Endothelial cell of umbilical vein (primary cell): ENCODE measurements around the gene NT5M.

Experiments
- CTCF ChIP-seq, 2 donors: IDR thresholded peaks; 1 replicate in 1 of 2; 2 replicates in 1 of 2; pipeline ENCODE4 v1.5.1; 2011; ENCODE audit warnings: low read length in 2 of 2, mild to moderate bottlenecking in 2 of 2, moderate library complexity in 2 of 2, control low read depth in 1 of 2, inconsistent platforms in 1 of 2, low read depth in 1 of 2; ENCODE audit not compliant: insufficient read depth in 1 of 2; ENCODE audit errors: extremely low read depth in 1 of 2
- GATA2 ChIP-seq: IDR thresholded peaks from 2 replicates; pipeline ENCODE4 v1.7.0; 2011; ENCODE audit warnings: low read depth, mild to moderate bottlenecking, moderate library complexity, mixed read lengths, low read length; ENCODE audit not compliant: insufficient read length, insufficient read depth
- MYC ChIP-seq: IDR thresholded peaks from one replicate; pipeline ENCODE4 v1.6.1; 2011; ENCODE audit warnings: mild to moderate bottlenecking, low read depth, low read length
- POLR2A ChIP-seq: IDR thresholded peaks from 2 replicates; pipeline ENCODE4 v1.6.1; 2012; ENCODE audit warnings: low read depth, mild to moderate bottlenecking, control low read depth, low read length
- POLR2AphosphoS5 ChIP-seq: IDR thresholded peaks from 2 replicates; pipeline ENCODE4 v1.6.1; 2012; ENCODE audit warnings: low read depth, mild to moderate bottlenecking, control low read depth, low read length, moderate library complexity; ENCODE audit not compliant: insufficient read depth

GRCh38 chr17:17366941-17367875 lies 64.0 kb downstream of the NT5M start:
- TF ChIP-seq CTCF (IDR thresholded peaks at IDR 0.05; ENCODE audit: extremely low read depth in 1 of 2, insufficient read depth in 1 of 2, low read depth in 1 of 2, low read length in 2 of 2) = no peak
- TF ChIP-seq POLR2A = no peak
- no peak for TF ChIP-seq MYC
- no peak for TF ChIP-seq POLR2AphosphoS5
- TF ChIP-seq GATA2 = no peak
